DOHH2 (cell line): ENCODE results near the gene NDE1.

Experiments used
- H3F3A ChIP-seq: fragments of 200-600 bp; sonication (generic), shearing (Covaris generic); 2 replicates; pipeline ENCODE4 v1.6.0; 2016; ENCODE audit warnings: antibody characterized with exemption, mild to moderate bottlenecking; ENCODE audit not compliant: control insufficient read depth, insufficient read depth
- H3K27ac ChIP-seq: fragments of 200-600 bp; sonication (generic); 2 replicates; pipeline ENCODE4 v1.5.1; 2014; ENCODE audit warnings: low read depth, mild to moderate bottlenecking, low read length, moderate library complexity
- H3K27me3 ChIP-seq: fragments of 200-600 bp; sonication (generic); 2 replicates; pipeline ENCODE4 v1.6.1; 2014; ENCODE audit warnings: mild to moderate bottlenecking, low read length, mixed read lengths; ENCODE audit not compliant: control insufficient read depth
- H3K36me3 ChIP-seq: fragments of 200-600 bp; sonication (generic); 2 replicates; pipeline ENCODE4 v1.6.1; 2014; ENCODE audit warnings: mild to moderate bottlenecking, low read length, moderate library complexity, mixed read lengths; ENCODE audit not compliant: control insufficient read depth
- H3K4me1 ChIP-seq: fragments of 200-600 bp; sonication (generic); 2 replicates; pipeline ENCODE4 v1.6.1; 2014; ENCODE audit warnings: mild to moderate bottlenecking, low read length, mixed read lengths; ENCODE audit not compliant: control insufficient read depth
- H3K4me2 ChIP-seq: fragments of 200-600 bp; sonication (generic); 2 replicates; pipeline ENCODE4 v1.6.0; 2014; ENCODE audit warnings: mild to moderate bottlenecking, low read length, moderate library complexity
- H3K4me3 ChIP-seq: fragments of 200-600 bp; sonication (generic); 2 replicates; pipeline ENCODE4 v1.5.1; 2014; ENCODE audit warnings: mild to moderate bottlenecking, low read length, mixed read lengths
- H3K79me2 ChIP-seq: fragments of 200-600 bp; sonication (generic); 2 replicates; pipeline ENCODE4 v1.6.1; 2014; ENCODE audit warnings: mild to moderate bottlenecking, low read length, mixed read lengths; ENCODE audit not compliant: control insufficient read depth
- H3K9me2 ChIP-seq: fragments of 200-600 bp; sonication (generic); replicated peaks from 2 replicates; pipeline ENCODE4 v1.6.1; 2014; ENCODE audit warnings: mild to moderate bottlenecking, low read length, mixed read lengths; ENCODE audit not compliant: control insufficient read depth
- H3K9me3 ChIP-seq: fragments of 200-600 bp; sonication (generic); 2 replicates; pipeline ENCODE4 v1.6.1; 2014; ENCODE audit warnings: antibody characterized with exemption, low read length, mixed read lengths; ENCODE audit not compliant: control insufficient read depth, insufficient read depth
- H4K20me1 ChIP-seq: fragments of 200-600 bp; sonication (generic); 2 replicates; pipeline ENCODE4 v1.6.0; 2014; ENCODE audit warnings: low read depth, mild to moderate bottlenecking, antibody characterized with exemption, low read length, moderate library complexity; ENCODE audit not compliant: control insufficient read depth, insufficient read depth
- CTCF ChIP-seq: fragments of 200-600 bp; sonication (generic); IDR thresholded peaks from one replicate; pipeline ENCODE4 v1.5.1; 2014; ENCODE audit warnings: antibody characterized with exemption, mild to moderate bottlenecking, low read depth, low read length; ENCODE audit not compliant: poor library complexity, severe bottlenecking
- EZH2phosphoT487 ChIP-seq: fragments of 200-600 bp; sonication (generic); IDR thresholded peaks from 2 replicates; pipeline ENCODE4 v1.6.1; 2017; ENCODE audit warnings: borderline replicate concordance, mild to moderate bottlenecking, antibody characterized with exemption, low read length, moderate library complexity, mixed read lengths

NDE1 gene

GRCh38 chr16:15739950-15740349 is 89.9 kb downstream of the NDE1 start:
- H3F3A ChIP-seq, result no peaks in the 10 kb centered on the region
- H3K9me3 ChIP-seq, result no peaks in the 10 kb centered on the region
- no peaks in the 10 kb centered on the region for H4K20me1 ChIP-seq
- H3K27me3 ChIP-seq, result peaks cover 4% of the 10 kb centered on the region
- no peak for TF ChIP-seq CTCF
- no peak for TF ChIP-seq EZH2phosphoT487
- H3K4me2 ChIP-seq, result no peak overlapping the region
- H3K36me3 ChIP-seq, result no peaks in the 10 kb centered on the region
- H3K79me2 ChIP-seq, result no peaks in the 10 kb centered on the region
- H3K9me2 ChIP-seq, result no peaks in the 10 kb centered on the region
- H3K4me3 ChIP-seq, result no peak overlapping the region
- H3K4me1 ChIP-seq, result peaks cover 11% of the 10 kb centered on the region
- no peak overlapping the region for H3K27ac ChIP-seq

- Histone ChIP-seq H3K4me2 (no peak overlapping the region), H3K9me2 (no peaks in the 10 kb centered on the region), H3K4me3 (no peak overlapping the region), H3F3A (no peaks in the 10 kb centered on the region), H4K20me1 (no peaks in the 10 kb centered on the region), H3K79me2 (no peaks in the 10 kb centered on the region), H3K9me3 (no peaks in the 10 kb centered on the region), H3K36me3 (no peaks in the 10 kb centered on the region), H3K27ac (no peak overlapping the region), H3K4me1 (peaks cover 11% of the 10 kb centered on the region), H3K27me3 (peaks cover 4% of the 10 kb centered on the region)
- TF ChIP-seq CTCF (no peak), EZH2phosphoT487 (no peak)
Measured at GRCh38 chr16:15741207-15741871, 91.3 kb downstream of the NDE1 start.

GRCh38 chr16:15742716-15743115 is 92.7 kb downstream of the NDE1 start:
- H3K9me3 ChIP-seq, result no peaks in the 10 kb centered on the region
- no peak overlapping the region for H3K4me2 ChIP-seq
- H3K27me3 ChIP-seq, result peaks cover 4% of the 10 kb centered on the region
- H3F3A ChIP-seq, result no peaks in the 10 kb centered on the region
- TF ChIP-seq CTCF (no peak), EZH2phosphoT487 (no peak)
- H3K4me1 ChIP-seq, result peaks cover 11% of the 10 kb centered on the region
- no peaks in the 10 kb centered on the region for H4K20me1 ChIP-seq
- H3K27ac ChIP-seq, result no peak overlapping the region
- H3K4me3 ChIP-seq, result no peak overlapping the region
- H3K9me2 ChIP-seq, result no peaks in the 10 kb centered on the region
- H3K36me3 ChIP-seq, result no peaks in the 10 kb centered on the region
- H3K79me2 ChIP-seq, result no peaks in the 10 kb centered on the region
